ENCODE measurements around the gene SCCPDH. TPM values are rescaled to one million over a fixed set of nuclear protein-coding genes. Genes with fewer than 3 reads are reported as not detected.

Gene SCCPDH
- total and polyA plus RNA-seq, 2 experiments from 2014 or later = 44.2 to 44.8 TPM

GRCh38 chr1:246803373-246803772 is 79.2 kb downstream of the SCCPDH start:
- no peaks in the 10 kb centered on the region for H4K20me1 ChIP-seq (ENCODE audit: insufficient read depth, poor library complexity, severe bottlenecking)
- no peaks in the 10 kb centered on the region for H3K27me3 ChIP-seq
- 96% methylated on average over 6 of the region's 6 CpGs for WGBS (ENCODE audit: low lambda C conversion rate, missing lambda C conversion rate)
- H3K4me2 ChIP-seq = no peak overlapping the region
- H3K36me3 ChIP-seq (replicated peaks; ENCODE audit: insufficient read depth, low read depth) = no peaks in the 10 kb centered on the region
- H3K4me3 ChIP-seq = no peak overlapping the region
- no peaks in the 10 kb centered on the region for H3K9me3 ChIP-seq (ENCODE audit: low read depth)
- TF ChIP-seq EZH2 (IDR thresholded peaks at IDR 0.05; ENCODE audit: borderline replicate concordance) (no peak), EZH2phosphoT487 (IDR thresholded peaks at IDR 0.05; ENCODE audit: low read depth, severe bottlenecking, unreplicated experiment) (no peak), CTCF (IDR thresholded peaks at IDR 0.05; ENCODE audit: poor library complexity) (no peak)
- no peak for DNase-seq (ENCODE audit: low spot score)
- H3K4me1 ChIP-seq (ENCODE audit: insufficient read depth) = peaks cover 18% of the 10 kb centered on the region
- H3K9me2 ChIP-seq (replicated peaks; ENCODE audit: insufficient read depth) = no peaks in the 10 kb centered on the region
- H2AFZ ChIP-seq = no peak overlapping the region
- no peaks in the 10 kb centered on the region for H3K79me2 ChIP-seq
- H3K27ac ChIP-seq = no peak overlapping the region

DNA sequence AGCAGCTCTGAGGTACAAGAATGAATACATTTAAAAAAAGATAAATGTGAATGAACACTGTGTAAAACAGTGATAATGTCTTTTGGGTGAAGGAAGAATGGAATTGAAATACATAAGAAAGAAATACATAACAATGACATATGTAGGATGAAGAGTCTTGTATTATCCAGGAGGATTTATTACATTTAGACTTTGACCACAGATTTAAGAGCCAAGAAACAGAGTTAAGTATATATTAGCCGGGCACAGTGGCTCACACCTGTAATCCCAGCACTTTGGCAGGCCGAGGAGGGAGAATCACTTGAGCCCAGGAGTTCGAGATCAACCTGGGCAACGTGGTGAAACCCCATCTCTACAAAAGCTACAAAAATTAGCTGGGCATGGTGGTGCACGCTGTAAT is 79.7 kb downstream of the SCCPDH start:
- H3K9me3 ChIP-seq (ENCODE audit: low read depth) = no peaks in the 10 kb centered on the region
- no peak overlapping the region for H3K4me3 ChIP-seq
- no peaks in the 10 kb centered on the region for H3K9me2 ChIP-seq (replicated peaks; ENCODE audit: insufficient read depth)
- no peak overlapping the region for H3K4me2 ChIP-seq
- no peaks in the 10 kb centered on the region for H3K27me3 ChIP-seq
- WGBS (ENCODE audit: low lambda C conversion rate, missing lambda C conversion rate) = 89% methylated on average over 5 of the region's 5 CpGs
- no peak overlapping the region for H3K27ac ChIP-seq
- no peaks in the 10 kb centered on the region for H3K36me3 ChIP-seq (replicated peaks; ENCODE audit: insufficient read depth, low read depth)
- no peaks in the 10 kb centered on the region for H4K20me1 ChIP-seq (ENCODE audit: insufficient read depth, poor library complexity, severe bottlenecking)
- H2AFZ ChIP-seq = no peak overlapping the region
- TF ChIP-seq EZH2 (IDR thresholded peaks at IDR 0.05; ENCODE audit: borderline replicate concordance) (no peak), CTCF (IDR thresholded peaks at IDR 0.05; ENCODE audit: poor library complexity) (no peak), EZH2phosphoT487 (IDR thresholded peaks at IDR 0.05; ENCODE audit: low read depth, severe bottlenecking, unreplicated experiment) (no peak)
- H3K4me1 ChIP-seq (ENCODE audit: insufficient read depth) = peaks cover 18% of the 10 kb centered on the region
- H3K79me2 ChIP-seq = no peaks in the 10 kb centered on the region
- DNase-seq (ENCODE audit: low spot score) = no peak

GRCh38 chr1:246805135-246805716 is 81.0 kb downstream of the SCCPDH start:
- Histone ChIP-seq H3K9me2 (replicated peaks; ENCODE audit: insufficient read depth) (no peaks in the 10 kb centered on the region), H3K4me3 (no peak overlapping the region), H4K20me1 (ENCODE audit: insufficient read depth, poor library complexity, severe bottlenecking) (no peaks in the 10 kb centered on the region), H3K79me2 (no peaks in the 10 kb centered on the region), H2AFZ (no peak overlapping the region), H3K36me3 (replicated peaks; ENCODE audit: insufficient read depth, low read depth) (no peaks in the 10 kb centered on the region), H3K4me1 (ENCODE audit: insufficient read depth) (peaks cover 18% of the 10 kb centered on the region), H3K4me2 (no peak overlapping the region), H3K9me3 (ENCODE audit: low read depth) (no peaks in the 10 kb centered on the region), H3K27me3 (no peaks in the 10 kb centered on the region), H3K27ac (no peak overlapping the region)
- 70% methylated on average over 10 of the region's 10 CpGs for WGBS (ENCODE audit: low lambda C conversion rate, missing lambda C conversion rate)
- DNase-seq (ENCODE audit: low spot score) = no peak
- TF ChIP-seq EZH2 (IDR thresholded peaks at IDR 0.05; ENCODE audit: borderline replicate concordance) = no peak
- TF ChIP-seq EZH2phosphoT487 (IDR thresholded peaks at IDR 0.05; ENCODE audit: low read depth, severe bottlenecking, unreplicated experiment) = no peak
- TF ChIP-seq CTCF (IDR thresholded peaks at IDR 0.05; ENCODE audit: poor library complexity) = no peak

All from hepatocyte (in vitro differentiated cells).